ENCODE measurements around the gene KATNB1.
"Not testable (repeated sequence)": the region's sequence is repeated elsewhere in the genome, so short reads cannot be mapped to it uniquely, and the experiment has no call there.

Gene KATNB1

DNA sequence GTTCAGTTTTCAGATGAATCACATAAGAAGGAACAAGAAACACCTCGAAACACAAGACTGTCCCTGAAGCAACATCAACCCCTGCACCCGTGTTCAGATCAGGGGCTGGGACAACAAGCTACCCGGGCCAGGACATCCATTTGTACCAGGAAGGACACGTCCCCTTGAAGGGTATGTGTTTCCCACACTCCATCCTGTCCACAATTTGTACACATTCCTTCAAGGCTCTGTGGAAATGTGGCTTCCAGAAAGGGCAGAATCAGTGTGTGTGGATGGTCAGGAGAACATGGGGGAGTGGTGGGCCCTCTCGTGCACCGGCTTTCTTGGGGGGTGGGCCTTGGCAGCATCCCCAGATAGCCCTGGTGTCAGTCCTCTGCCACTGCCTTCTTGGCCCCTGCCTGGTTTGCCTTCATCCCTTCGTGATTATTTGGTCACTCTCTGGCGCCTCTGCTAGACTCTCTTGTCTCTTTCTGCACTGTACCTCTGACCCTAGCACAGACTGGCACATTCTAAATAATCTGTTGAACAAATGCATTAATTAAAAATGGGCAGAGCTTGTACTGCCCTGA, 56.4 kb downstream of the KATNB1 start:
- no peak for DNase-seq (ENCODE audit: low read depth, low spot score)

DNA sequence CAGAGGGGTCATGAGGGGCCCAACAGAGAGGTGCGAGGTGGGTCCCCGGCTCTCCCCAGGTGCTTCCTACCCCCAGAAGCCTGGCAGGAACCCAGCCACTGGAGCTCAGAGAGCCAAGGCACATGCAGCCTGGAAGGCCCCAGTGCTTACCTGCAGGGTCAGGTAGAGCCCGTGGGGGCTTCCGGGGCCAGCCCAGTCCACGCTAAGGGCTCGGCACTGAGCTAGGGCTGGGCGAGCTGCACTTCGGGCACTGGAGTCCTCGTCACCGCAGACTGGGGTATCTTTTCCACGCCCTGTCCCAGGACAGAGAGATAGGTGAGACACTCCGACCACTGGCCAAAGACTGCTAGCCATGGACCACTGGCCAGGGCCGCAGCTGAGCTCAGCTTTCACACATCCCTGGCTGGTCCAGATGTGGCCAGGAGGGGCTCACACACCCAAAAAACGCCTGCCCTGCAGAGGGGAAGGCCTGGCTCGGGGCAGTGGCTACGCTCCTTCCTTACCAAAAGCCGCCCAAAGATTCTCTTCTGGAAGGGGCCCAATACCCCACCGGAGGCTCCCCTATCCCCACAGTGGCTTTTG, 59.4 kb downstream of the KATNB1 start:
- no peak for DNase-seq (ENCODE audit: low read depth, low spot score)

GRCh38 chr16:57795431-57795878, 59.9 kb downstream of the KATNB1 start:
- no peak for DNase-seq (ENCODE audit: low read depth, low spot score)

DNA sequence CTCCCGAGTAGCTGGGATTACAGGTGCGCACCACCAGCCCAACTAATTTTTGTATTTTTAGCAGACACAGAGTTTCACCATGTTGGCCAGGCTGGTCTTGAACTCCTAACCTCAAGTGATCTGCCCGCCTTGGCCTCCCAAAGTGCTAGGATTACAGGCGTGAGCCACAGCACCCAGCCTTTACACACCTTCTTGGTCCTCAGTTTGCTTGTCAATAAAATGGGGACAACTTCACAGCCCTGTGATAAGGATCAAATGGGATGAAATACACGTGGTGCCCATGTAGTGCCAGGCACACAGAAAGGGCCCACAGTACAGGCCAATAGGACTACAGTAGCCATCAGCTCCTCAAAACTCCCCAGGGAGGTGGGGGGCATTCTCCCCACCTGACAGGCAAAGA, 60.4 kb downstream of the KATNB1 start:
- DNase-seq (ENCODE audit: low read depth, low spot score), result not testable (repeated sequence)

DNA sequence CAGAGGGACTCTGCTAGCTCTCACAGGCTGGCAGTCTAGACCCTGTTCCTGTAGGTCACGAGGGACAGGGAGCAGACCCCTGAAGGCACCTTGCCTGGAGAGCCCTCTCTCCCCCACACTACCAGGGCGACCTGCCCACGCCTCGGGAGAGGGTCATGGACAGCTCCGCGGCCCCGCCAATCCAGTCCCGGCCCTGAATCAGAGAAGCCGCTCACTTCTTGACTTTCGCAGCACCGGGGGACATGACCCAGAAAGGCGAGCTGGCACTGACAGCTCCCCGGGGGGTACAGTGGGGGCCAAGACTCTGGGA, 61.6 kb downstream of the KATNB1 start:
- no peak for DNase-seq (ENCODE audit: low read depth, low spot score)

DNA sequence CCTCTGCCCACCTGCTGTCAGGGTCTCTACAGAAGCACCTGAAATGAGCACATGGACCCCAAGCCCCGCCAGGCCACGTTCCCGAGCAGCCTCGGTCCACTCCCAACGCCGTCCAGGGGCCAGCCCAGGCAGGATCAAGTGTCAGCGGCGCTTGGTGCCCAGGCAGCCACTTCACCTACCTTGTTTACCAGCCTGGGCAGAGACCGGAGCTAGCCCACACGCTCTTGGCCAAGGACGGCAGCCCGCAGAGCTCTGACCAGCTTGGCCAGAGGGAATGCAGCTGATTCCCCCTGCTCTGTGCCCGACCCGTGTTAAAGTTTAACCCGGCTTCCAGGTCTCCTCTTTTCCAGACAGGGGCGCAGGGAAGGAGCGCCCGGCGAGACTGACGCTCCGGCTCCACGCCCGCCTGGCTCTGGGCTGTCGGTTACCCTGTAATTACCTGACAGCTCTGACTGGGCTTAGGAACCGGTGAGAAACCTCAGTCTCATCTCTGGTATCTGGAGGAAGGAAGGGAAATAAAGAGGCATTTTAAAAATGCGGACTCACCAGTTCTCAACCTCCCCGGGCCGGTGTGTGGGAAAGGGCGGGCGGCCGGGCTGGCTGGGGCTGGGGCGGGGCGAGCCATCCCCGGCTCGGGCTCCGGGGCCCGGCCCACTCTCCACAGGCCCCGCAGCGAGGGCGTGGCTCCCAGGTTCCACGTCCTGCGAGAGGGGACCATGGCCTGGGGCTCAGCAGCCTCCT, 62.1 kb downstream of the KATNB1 start:
- no peak for DNase-seq (ENCODE audit: low read depth, low spot score)

GRCh38 chr16:57798267-57798810, 62.8 kb downstream of the KATNB1 start:
- no peak for DNase-seq (ENCODE audit: low read depth, low spot score)

DNA sequence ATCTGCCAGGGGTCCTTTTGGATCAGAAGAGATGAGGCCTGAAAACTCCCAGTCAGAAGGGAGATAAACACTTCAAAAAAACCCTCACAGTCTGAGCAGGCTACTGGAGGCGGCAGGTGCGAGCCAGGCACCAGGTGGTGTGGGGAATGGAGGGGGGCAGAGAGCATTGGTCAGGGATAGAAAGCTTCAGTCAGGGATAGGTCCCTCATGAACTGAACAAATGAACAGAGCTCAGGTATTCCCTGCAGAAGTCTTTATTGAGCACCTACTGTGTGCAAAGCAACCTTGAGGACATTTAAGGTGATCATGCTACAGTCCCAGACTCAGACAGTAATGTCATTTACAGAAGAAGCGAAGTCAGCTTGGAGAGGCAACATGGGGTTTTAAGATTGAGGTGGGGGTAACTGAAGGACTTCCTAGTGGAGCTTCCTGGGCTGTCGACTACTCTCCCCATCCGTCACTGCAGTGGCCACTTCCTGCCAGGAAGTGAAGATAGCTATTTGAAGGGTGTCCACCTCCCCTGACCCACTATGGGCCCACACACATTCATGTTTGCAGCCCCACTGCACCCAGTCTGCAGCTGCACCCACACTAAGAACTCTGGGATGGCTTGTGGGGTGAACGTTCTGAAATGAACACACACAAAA, 63.5 kb downstream of the KATNB1 start:
- no peak for DNase-seq (ENCODE audit: low read depth, low spot score)

DNA sequence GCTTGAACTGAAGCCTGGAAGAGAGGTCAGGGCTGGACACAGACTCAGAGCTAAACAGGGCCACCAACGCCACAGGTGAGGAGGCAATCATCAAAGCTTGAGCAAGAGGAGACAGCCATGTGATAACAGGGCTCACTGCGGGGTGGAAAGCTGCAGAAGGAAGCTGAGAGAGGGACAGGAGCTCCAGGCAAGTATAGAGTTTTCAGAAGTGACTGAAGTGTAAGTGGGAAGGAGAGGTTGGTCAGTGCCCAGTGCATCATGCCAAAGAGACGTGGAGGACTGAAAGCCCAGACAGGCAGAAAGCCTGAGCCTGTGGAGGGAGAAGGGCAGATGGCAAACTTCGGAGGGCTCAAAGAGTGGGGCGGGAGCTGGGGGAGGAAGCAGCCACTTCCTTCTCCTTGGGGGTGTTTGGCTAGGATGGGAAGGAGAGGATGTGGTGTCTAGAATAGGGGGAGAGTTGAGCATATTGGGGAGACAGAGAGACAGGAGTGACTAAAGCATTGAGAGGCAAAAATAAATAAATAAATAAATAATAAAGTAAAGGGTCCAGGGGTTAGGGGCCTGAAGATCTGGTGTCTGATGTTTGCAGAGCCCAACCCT, 64.1 kb downstream of the KATNB1 start:
- no peak for DNase-seq (ENCODE audit: low read depth, low spot score)

GRCh38 chr16:57800200-57801097, 64.9 kb downstream of the KATNB1 start:
- DNase-seq (ENCODE audit: low read depth, low spot score), result no peak

DNA sequence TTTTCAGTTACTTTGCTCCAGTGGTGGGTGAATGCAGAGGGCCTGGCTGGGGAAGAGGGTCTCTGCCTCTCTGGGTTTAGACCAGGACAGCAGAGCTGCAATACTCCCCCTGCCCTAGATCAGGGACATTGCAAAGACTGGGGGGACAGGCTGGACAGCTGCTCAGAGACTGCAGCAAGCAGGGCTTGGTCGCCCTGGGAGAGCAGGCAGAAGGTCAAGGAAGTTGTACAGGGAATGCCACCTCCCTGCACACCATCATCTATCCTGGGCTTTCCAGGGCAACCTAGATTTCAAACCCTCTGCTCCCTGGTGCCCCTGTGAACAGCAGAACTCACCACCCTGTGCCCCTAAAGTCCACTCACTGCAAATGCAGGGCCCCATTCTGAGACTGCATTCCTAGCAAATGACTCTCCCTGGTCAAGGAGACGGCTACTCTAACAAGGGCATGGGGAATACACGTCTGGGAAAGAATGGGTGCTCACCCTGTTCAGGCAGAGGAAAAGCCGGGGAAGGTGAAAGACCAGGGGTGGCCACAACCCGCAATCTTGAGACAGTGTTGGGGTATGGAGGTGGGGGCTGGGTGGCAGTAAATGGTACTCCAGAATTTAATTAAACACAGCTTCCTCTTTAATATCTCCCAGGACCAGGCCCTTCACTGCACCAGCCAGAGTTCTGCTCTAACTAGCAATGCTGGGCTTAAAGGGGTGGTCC, 65.7 kb downstream of the KATNB1 start:
- no peak for DNase-seq (ENCODE audit: low read depth, low spot score)

GRCh38 chr16:57801809-57802340, 66.3 kb downstream of the KATNB1 start:
- no peak for DNase-seq (ENCODE audit: low read depth, low spot score)

DNA sequence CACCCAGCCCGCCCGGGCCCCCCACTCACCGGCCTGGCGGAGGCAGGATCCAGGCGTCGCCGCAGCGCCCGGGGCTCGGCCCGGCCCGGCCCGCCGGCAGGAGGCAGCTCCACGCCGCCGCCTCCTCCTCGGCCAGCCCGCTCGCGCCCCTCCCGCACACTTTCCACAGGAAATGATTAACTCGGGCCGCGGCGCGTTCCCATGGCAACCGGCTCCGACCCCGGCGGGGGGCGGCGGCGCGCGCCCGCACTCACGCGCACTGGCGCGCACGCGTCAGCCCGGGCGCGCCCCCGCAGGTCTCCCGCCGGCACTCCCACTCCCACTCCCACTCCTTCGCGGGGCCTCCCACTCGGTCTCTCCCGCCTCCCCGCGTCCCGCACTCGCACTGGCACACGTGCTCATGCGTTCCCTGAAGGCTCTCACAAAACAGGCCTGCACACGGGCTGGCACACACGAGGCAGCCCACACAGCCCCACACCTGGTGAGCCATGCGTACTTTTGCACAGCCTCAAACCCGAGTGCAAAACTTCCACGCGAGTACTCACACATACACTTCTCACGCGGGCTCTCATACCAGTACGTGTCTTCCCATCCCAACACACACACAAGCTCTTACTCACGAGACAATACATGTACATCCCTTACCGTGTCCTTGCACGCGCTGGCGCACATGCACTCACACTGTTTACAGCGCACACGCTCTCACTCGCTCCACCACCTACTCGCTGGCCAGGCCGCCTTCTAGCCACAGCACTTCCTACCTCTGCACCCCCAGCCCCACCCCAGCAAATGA, 67.0 kb downstream of the KATNB1 start, which contains the start of gene KIFC3:
Gene KIFC3, minus strand, starts transcription at position 151 of the 793 bp plus-strand sequence. CDS start 4,248 bp downstream, outside the sequence.
- peak; percentile 20 for DNase-seq (ENCODE audit: low read depth, low spot score)

- no peak for DNase-seq (ENCODE audit: low read depth, low spot score)
These were observed 67.8 kb downstream of the KATNB1 start for GRCh38 chr16:57803134-57803990.

- DNase-seq (ENCODE audit: low read depth, low spot score), result no peak
These were observed 68.7 kb downstream of the KATNB1 start for GRCh38 chr16:57804111-57804837.

DNA sequence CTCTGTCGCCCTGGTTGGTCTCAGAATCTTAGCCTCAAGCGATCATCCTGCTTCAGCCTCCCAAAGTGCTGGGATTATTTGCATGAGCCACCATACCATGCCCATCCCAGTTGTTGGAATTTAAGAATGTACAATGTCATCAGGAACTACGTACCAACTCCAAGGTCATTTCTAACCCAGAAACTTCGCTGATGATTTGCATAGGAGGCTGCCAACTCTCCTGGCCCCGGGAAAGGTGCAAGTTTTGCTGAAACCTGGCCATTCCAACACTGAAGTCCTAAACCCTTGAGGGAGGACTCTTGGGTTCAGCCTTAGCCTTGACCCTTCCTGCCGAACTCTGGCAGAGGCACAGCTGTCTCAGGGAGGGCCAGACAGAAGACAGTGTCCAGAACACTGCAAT, 69.6 kb downstream of the KATNB1 start:
- DNase-seq (ENCODE audit: low read depth, low spot score), result no peak

Data from activated CD4-positive, CD25-positive, alpha-beta regulatory T cell treated with anti-CD3 and anti-CD28 coated beads, Interleukin-2, amount 50 U/mL, for 16 hours (primary cell).